Loucy (cell line): ENCODE measurements around the gene RAPGEF2.

Experiments
- H2AFZ ChIP-seq: fragments of 200-600 bp; sonication (generic); 2 replicates; pipeline ENCODE4 v1.6.0; 2016; ENCODE audit warnings: antibody characterized with exemption, mild to moderate bottlenecking, low read length, moderate library complexity
- H3F3A ChIP-seq: fragments of 200-600 bp; 2 replicates; pipeline ENCODE4 v1.6.0; 2016; ENCODE audit warnings: antibody characterized with exemption, low read depth, mild to moderate bottlenecking
- H3K27me3 ChIP-seq: fragments of 200-600 bp; sonication (generic); 2 replicates; pipeline ENCODE4 v1.6.1; 2014; ENCODE audit warnings: low read length, mild to moderate bottlenecking; ENCODE audit not compliant: insufficient read depth, poor library complexity, severe bottlenecking
- H3K36me3 ChIP-seq: fragments of 200-600 bp; sonication (generic); 2 replicates; pipeline ENCODE4 v1.6.1; 2016; ENCODE audit warnings: low read length; ENCODE audit not compliant: insufficient read depth
- H3K4me1 ChIP-seq: fragments of 200-600 bp; sonication (generic); 2 replicates; pipeline ENCODE4 v1.5.1; 2014; ENCODE audit warnings: low read length, mild to moderate bottlenecking; ENCODE audit not compliant: insufficient read depth, poor library complexity, severe bottlenecking
- H3K4me2 ChIP-seq: fragments of 200-600 bp; sonication (generic); 2 replicates; pipeline ENCODE4 v1.6.0; 2014; ENCODE audit warnings: antibody characterized with exemption, low read length, low read depth, mild to moderate bottlenecking; ENCODE audit not compliant: poor library complexity, severe bottlenecking
- H3K4me3 ChIP-seq: fragments of 200-600 bp; sonication (generic); 2 replicates; pipeline ENCODE4 v1.5.1; 2014; ENCODE audit warnings: low read length, mild to moderate bottlenecking, mixed read lengths; ENCODE audit not compliant: poor library complexity, severe bottlenecking
- H3K79me2 ChIP-seq: fragments of 200-600 bp; sonication (generic); 2 replicates; pipeline ENCODE4 v1.6.1; 2014; ENCODE audit warnings: low read length; ENCODE audit not compliant: insufficient read depth
- H3K9ac ChIP-seq: fragments of 200-600 bp; sonication (generic); 2 replicates; pipeline ENCODE4 v1.6.0; 2014; ENCODE audit warnings: mild to moderate bottlenecking, low read depth, low read length, moderate library complexity; ENCODE audit not compliant: poor library complexity, severe bottlenecking
- H3K9me2 ChIP-seq: fragments of 200-600 bp; sonication (generic); replicated peaks from 2 replicates; pipeline ENCODE4 v1.6.1; 2016; ENCODE audit warnings: low read depth, low read length, mixed read lengths
- H3K9me3 ChIP-seq: fragments of 200-600 bp; sonication (generic); 2 replicates; pipeline ENCODE4 v1.6.1; 2014; ENCODE audit warnings: mild to moderate bottlenecking, antibody characterized with exemption, low read length, low read depth; ENCODE audit not compliant: insufficient read depth
- H4K20me1 ChIP-seq: fragments of 200-600 bp; sonication (generic); 2 replicates; pipeline ENCODE4 v1.6.0; 2014; ENCODE audit warnings: antibody characterized with exemption, low read length, mild to moderate bottlenecking; ENCODE audit not compliant: insufficient read depth, poor library complexity, severe bottlenecking
- EZH2phosphoT487 ChIP-seq: fragments of 200-600 bp; IDR thresholded peaks from 2 replicates; pipeline ENCODE4 v1.6.1; 2018; ENCODE audit warnings: antibody characterized with exemption, mild to moderate bottlenecking, moderate library complexity, borderline replicate concordance
- TF ChIP-seq, protein P1 (sequence below): fragments of 200-600 bp; sonication (generic); conservative IDR thresholded peaks from 2 replicates; pipeline ENCODE4 v1.5.1; 2014; ENCODE audit warnings: mild to moderate bottlenecking, antibody characterized with exemption, low read length

The RAPGEF2 gene

DNA sequence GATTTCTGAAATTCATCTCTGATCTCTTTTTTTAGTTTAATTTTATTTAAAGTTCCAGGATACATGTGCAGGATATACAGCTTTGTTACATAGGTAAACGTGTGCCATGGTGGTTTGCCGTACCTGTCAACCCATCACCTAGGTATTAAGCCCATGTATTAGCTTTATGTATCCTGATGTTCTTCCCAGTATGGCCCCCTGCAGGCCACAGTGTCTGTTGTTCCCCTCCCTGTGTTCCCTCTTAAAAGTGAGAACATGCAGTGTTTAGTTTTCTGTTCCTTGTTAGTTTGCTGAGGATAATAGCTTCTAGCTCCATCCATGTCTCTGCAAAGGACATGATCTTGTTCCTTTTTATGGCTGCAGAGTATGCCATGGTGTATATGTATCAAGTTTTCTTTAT, 153.2 kb downstream of the RAPGEF2 start:
- Histone ChIP-seq H3F3A (no peaks in the 10 kb centered on the region), H3K9ac (no peak overlapping the region), H3K4me3 (no peak overlapping the region), H3K9me3 (no peaks in the 10 kb centered on the region; the same call in 1 of the 2 replicates), H3K36me3 (peaks cover 14% of the 10 kb centered on the region; the same call in 1 of the 2 replicates), H3K4me2 (no peak overlapping the region), H3K79me2 (no peaks in the 10 kb centered on the region), H3K27me3 (no peaks in the 10 kb centered on the region), H2AFZ (no peak overlapping the region), H3K4me1 (no peaks in the 10 kb centered on the region), H3K9me2 (no peaks in the 10 kb centered on the region), H4K20me1 (no peaks in the 10 kb centered on the region)
- TF ChIP-seq, protein P1, sequence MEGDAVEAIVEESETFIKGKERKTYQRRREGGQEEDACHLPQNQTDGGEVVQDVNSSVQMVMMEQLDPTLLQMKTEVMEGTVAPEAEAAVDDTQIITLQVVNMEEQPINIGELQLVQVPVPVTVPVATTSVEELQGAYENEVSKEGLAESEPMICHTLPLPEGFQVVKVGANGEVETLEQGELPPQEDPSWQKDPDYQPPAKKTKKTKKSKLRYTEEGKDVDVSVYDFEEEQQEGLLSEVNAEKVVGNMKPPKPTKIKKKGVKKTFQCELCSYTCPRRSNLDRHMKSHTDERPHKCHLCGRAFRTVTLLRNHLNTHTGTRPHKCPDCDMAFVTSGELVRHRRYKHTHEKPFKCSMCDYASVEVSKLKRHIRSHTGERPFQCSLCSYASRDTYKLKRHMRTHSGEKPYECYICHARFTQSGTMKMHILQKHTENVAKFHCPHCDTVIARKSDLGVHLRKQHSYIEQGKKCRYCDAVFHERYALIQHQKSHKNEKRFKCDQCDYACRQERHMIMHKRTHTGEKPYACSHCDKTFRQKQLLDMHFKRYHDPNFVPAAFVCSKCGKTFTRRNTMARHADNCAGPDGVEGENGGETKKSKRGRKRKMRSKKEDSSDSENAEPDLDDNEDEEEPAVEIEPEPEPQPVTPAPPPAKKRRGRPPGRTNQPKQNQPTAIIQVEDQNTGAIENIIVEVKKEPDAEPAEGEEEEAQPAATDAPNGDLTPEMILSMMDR = no peak; the same call in 1 of the 2 replicates
- TF ChIP-seq EZH2phosphoT487 = no peak

DNA sequence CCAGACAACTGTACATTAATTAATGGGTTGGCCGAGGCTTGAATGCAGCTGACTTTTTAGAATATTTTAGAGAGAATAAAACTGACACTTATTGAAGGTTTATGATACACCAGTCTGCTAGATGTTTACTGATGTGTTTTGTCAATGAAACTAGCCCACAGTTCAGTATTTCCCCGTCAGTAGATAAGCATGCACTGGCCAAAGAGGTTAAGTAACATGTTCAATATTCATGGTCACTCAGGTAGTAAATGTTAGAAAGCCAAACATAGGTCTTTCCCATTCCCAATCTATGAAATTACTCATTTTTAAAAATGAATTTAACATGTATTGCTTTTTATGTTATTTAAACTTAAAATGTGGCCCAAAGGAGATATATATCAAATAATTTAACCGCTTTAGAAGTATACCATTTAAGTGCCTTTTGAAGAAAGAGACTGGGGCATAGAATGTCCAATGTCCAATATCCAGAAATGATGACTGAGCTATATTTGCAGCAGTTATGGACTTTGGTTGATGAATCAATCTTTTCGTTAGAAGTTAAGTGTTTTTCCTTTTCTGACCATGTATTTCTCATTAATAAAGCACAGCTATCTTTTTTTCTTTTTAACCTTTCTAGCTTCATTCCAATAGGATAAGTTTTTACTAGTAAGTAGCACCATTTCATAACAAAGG, 156.1 kb downstream of the RAPGEF2 start:
- Histone ChIP-seq H3K9me2 (no peaks in the 10 kb centered on the region), H3K36me3 (no peaks in the 10 kb centered on the region; the same call in 1 of the 2 replicates), H3F3A (no peaks in the 10 kb centered on the region), H3K4me3 (no peak overlapping the region), H2AFZ (no peak overlapping the region), H3K79me2 (no peaks in the 10 kb centered on the region), H3K4me2 (no peak overlapping the region), H3K27me3 (no peaks in the 10 kb centered on the region), H4K20me1 (no peaks in the 10 kb centered on the region), H3K4me1 (no peaks in the 10 kb centered on the region), H3K9ac (no peak overlapping the region), H3K9me3 (no peaks in the 10 kb centered on the region; the same call in 1 of the 2 replicates)
- TF ChIP-seq, protein P1 = no peak

DNA sequence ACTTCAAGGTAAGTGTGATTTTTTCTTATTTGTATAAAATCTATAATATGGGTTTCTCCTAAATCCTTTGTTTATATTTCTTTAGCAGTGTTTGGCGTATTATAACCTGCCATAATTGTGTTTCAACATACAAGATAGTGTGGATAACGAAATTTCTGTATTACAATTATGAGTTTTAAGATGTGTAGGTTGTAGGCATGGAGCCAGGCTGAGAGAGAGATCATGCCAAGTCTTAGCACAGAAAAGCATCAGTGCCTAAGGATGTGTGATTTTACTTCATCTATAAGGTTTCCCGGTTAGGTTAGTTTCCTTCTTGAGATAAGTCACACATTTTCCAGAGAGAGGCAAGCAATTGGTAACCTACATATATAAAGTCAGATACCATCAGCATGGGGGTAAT, 161.2 kb downstream of the RAPGEF2 start:
- H3F3A ChIP-seq = no peaks in the 10 kb centered on the region
- H3K9me2 ChIP-seq = no peaks in the 10 kb centered on the region
- no peak overlapping the region for H3K9ac ChIP-seq
- no peak overlapping the region for H2AFZ ChIP-seq
- H3K27me3 ChIP-seq = no peaks in the 10 kb centered on the region
- no peaks in the 10 kb centered on the region for H3K79me2 ChIP-seq
- H3K4me2 ChIP-seq = no peak overlapping the region
- no peaks in the 10 kb centered on the region for H3K4me1 ChIP-seq
- H3K4me3 ChIP-seq = no peak overlapping the region
- H4K20me1 ChIP-seq = no peaks in the 10 kb centered on the region
- TF ChIP-seq EZH2phosphoT487 = no peak
- TF ChIP-seq, protein P1 = no peak
- H3K9me3 ChIP-seq = no peaks in the 10 kb centered on the region
- H3K36me3 ChIP-seq = 0 out of 2 replicates have a peak, but pooled peaks cover 3% of the 10 kb centered on the region
